HCT116 (cell line): Measurements from ENCODE around the gene ARHGEF16. TPM values are rescaled to one million over a fixed set of nuclear protein-coding genes. Genes with fewer than 3 reads are reported as not detected.

ENCODE experiments used
- ATAC-seq: fragments of 200-7000 bp; cut with Tn5 transposase; 2 replicates; pipeline ENCODE4 v1.9.1; 2020; ENCODE audit warnings: mild to moderate bottlenecking, moderate library complexity
- BruUV-seq: library from RNA; stranded (reverse); fragments of 400-500 nt; replicated peaks from 2 replicates; lab custom pipeline; 2021; lab: Mats Ljungman, UMichigan
- CTCF ChIA-PET: fragments of 300-600 bp; sonication (Branson Sonifier 250); formaldehyde crosslinking; loops from one replicate; lab custom pipeline; 2021; ENCODE audit warnings: antibody characterized with exemption; lab: Charles Lee
- POLR2A ChIA-PET: fragments of 300-600, 350-600 bp; sonication (Branson Sonifier 250); formaldehyde crosslinking; loops from one replicate; lab custom pipeline; 2021; ENCODE audit warnings: antibody characterized with exemption; lab: Charles Lee
- RAD21 ChIA-PET, 2 experiments: fragments of 300-600 bp; sonication (Branson Sonifier 250); formaldehyde crosslinking; loops; one replicate each; lab custom pipeline; 2023; ENCODE audit warnings: low total read pairs in 2 of 2; ENCODE audit not compliant: uncharacterized antibody in 2 of 2, unreplicated experiment in 2 of 2, low non-redundant PET in 1 of 2; lab: Charles Lee
- DNase-seq: peaks from one replicate; pipeline ENCODE4 v3.0.0-alpha.2; 2010; ENCODE audit warnings: low read depth, low spot score
- H2AFZ ChIP-seq: fragments of 200-600 bp; shearing (Covaris generic), sonication (generic); 2 replicates; pipeline ENCODE4 v1.6.1; 2017; ENCODE audit warnings: low read depth, mixed run types, mixed read lengths, antibody characterized with exemption, low read length; ENCODE audit not compliant: poor library complexity, severe bottlenecking
- H3K27ac ChIP-seq: 2 replicates; pipeline ENCODE4 v1.5.1; 2012; ENCODE audit warnings: low read depth, low read length
- H3K27me3 ChIP-seq: fragments of 200-600 bp; sonication (generic); 2 replicates; pipeline ENCODE4 v1.6.1; 2016; ENCODE audit warnings: mixed run types, low read length, mixed read lengths; ENCODE audit not compliant: insufficient read depth
- H3K36me3 ChIP-seq, 2 experiments: fragments of 200-500 bp in 1 of 2; fragments of 200-600 bp in 1 of 2; sonication (Bioruptor generic) in 1 of 2; sonication (generic) in 1 of 2; 2 replicates each; pipeline versions ENCODE4 v1.5.1 to v1.6.1; 2014 to 2016; ENCODE audit warnings: low read length in 2 of 2, inconsistent platforms in 1 of 2, mixed read lengths in 1 of 2, mixed run types in 1 of 2; ENCODE audit not compliant: insufficient read depth in 2 of 2, control insufficient read depth in 1 of 2
- H3K4me1 ChIP-seq, 2 experiments: fragments of 200-600 bp in 1 of 2; sonication (generic) in 1 of 2; 2 replicates each; pipeline versions ENCODE4 v1.5.1 to v1.6.1; 2012 to 2017; ENCODE audit warnings: low read length in 2 of 2, inconsistent platforms in 1 of 2, mild to moderate bottlenecking in 1 of 2, mixed read lengths in 1 of 2, mixed run types in 1 of 2, moderate library complexity in 1 of 2; ENCODE audit not compliant: insufficient read depth in 2 of 2, control insufficient read depth in 1 of 2
- H3K4me2 ChIP-seq: fragments of 200-600 bp; sonication (generic); 2 replicates; pipeline ENCODE4 v1.6.1; 2017; ENCODE audit warnings: mixed run types, low read length, mixed read lengths
- H3K4me3 ChIP-seq, 2 experiments: fragments of 200-600 bp in 1 of 2; sonication (generic) in 1 of 2; replicated peaks in 1 of 2; 2 replicates each; pipeline ENCODE4 v1.5.1; 2011 to 2016; ENCODE audit warnings: low read length in 2 of 2, control low read depth in 1 of 2, low read depth in 1 of 2, mild to moderate bottlenecking in 1 of 2, mixed read lengths in 1 of 2, mixed run types in 1 of 2
- H3K79me2 ChIP-seq: fragments of 200-600 bp; sonication (generic); 2 replicates; pipeline ENCODE4 v1.6.1; 2017; ENCODE audit warnings: mild to moderate bottlenecking, mixed run types, low read length, moderate library complexity, mixed read lengths; ENCODE audit not compliant: insufficient read depth
- H3K9ac ChIP-seq: fragments of 200-600 bp; sonication (generic); 2 replicates; pipeline ENCODE4 v1.6.1; 2016; ENCODE audit warnings: low read length, mixed read lengths
- H3K9me2 ChIP-seq: fragments of 200-600 bp; sonication (generic), shearing (Covaris generic); 2 replicates; pipeline ENCODE4 v1.6.1; 2017; ENCODE audit warnings: mixed run types, mild to moderate bottlenecking, moderate library complexity; ENCODE audit not compliant: insufficient read depth
- H3K9me3 ChIP-seq, 2 experiments: fragments of 200-500 bp in 1 of 2; fragments of 200-600 bp in 1 of 2; sonication (Bioruptor generic) in 1 of 2; sonication (generic) in 1 of 2; 2 replicates each; pipeline ENCODE4 v1.6.1; 2014 to 2017; ENCODE audit warnings: low read length in 2 of 2, mixed read lengths in 2 of 2, inconsistent platforms in 1 of 2, low read depth in 1 of 2, mild to moderate bottlenecking in 1 of 2, mixed run types in 1 of 2, moderate library complexity in 1 of 2; ENCODE audit not compliant: control insufficient read depth in 1 of 2, insufficient read depth in 1 of 2
- H4K20me1 ChIP-seq: fragments of 200-600 bp; sonication (generic), shearing (Covaris generic); 2 replicates; pipeline ENCODE4 v1.6.1; 2017; ENCODE audit warnings: mixed run types, mild to moderate bottlenecking, moderate library complexity; ENCODE audit not compliant: insufficient read depth
- CBX3 ChIP-seq: IDR thresholded peaks from 2 replicates; pipeline ENCODE4 v1.6.1; 2012; ENCODE audit warnings: low read depth
- CEBPB ChIP-seq: IDR thresholded peaks from 2 replicates; pipeline ENCODE4 v1.6.1; 2012; ENCODE audit warnings: low read depth
- EGR1 ChIP-seq: IDR thresholded peaks from 2 replicates; pipeline ENCODE4 v1.6.1; 2012; ENCODE audit warnings: low read depth
- ELF1 ChIP-seq: IDR thresholded peaks from 2 replicates; pipeline ENCODE4 v1.6.1; 2012; ENCODE audit warnings: low read depth, borderline replicate concordance
- EZH2 ChIP-seq: fragments of 200-600 bp; sonication (generic); IDR thresholded peaks from 2 replicates; pipeline ENCODE4 v1.6.1; 2017; ENCODE audit warnings: antibody characterized with exemption, mixed run types
- EZH2phosphoT487 ChIP-seq: fragments of 200-600 bp; IDR thresholded peaks from 2 replicates; pipeline ENCODE4 v1.6.1; 2018; ENCODE audit warnings: antibody characterized with exemption, borderline replicate concordance
- FOSL1 ChIP-seq: IDR thresholded peaks from 2 replicates; pipeline ENCODE4 v1.6.1; 2012; ENCODE audit warnings: low read depth
- POLR2A ChIP-seq: IDR thresholded peaks from 2 replicates; pipeline ENCODE4 v1.7.0; 2011; ENCODE audit warnings: borderline replicate concordance; ENCODE audit not compliant: insufficient read depth, insufficient read length; ENCODE audit errors: extremely low read depth
- POLR2AphosphoS5 ChIP-seq: IDR thresholded peaks from 2 replicates; pipeline ENCODE4 v1.6.1; 2011; ENCODE audit warnings: mild to moderate bottlenecking, low read depth, low read length, moderate library complexity
- RAD21 ChIP-seq: IDR thresholded peaks from 2 replicates; pipeline ENCODE4 v1.6.1; 2012; ENCODE audit warnings: low read depth, mild to moderate bottlenecking
- SIN3A ChIP-seq: IDR thresholded peaks from 2 replicates; pipeline ENCODE4 v1.6.1; 2012; ENCODE audit warnings: low read depth
- SP1 ChIP-seq: IDR thresholded peaks from 2 replicates; pipeline ENCODE4 v1.6.1; 2012; ENCODE audit warnings: low read depth
- SRF ChIP-seq: IDR thresholded peaks from 2 replicates; pipeline ENCODE4 v1.6.1; 2012; ENCODE audit warnings: low read depth
- TCF7L2 ChIP-seq: IDR thresholded peaks from 2 replicates; pipeline ENCODE4 v1.7.0; 2011; ENCODE audit warnings: borderline replicate concordance, inconsistent platforms; ENCODE audit not compliant: insufficient read depth, insufficient read length; ENCODE audit errors: extremely low read depth
- ZFX ChIP-seq: fragments of 450-650 bp; IDR thresholded peaks from 2 replicates; pipeline ENCODE4 v1.6.1; 2017
- ZNF274 ChIP-seq: fragments of 200-500 bp; sonication (Bioruptor generic); IDR thresholded peaks from 2 replicates; pipeline ENCODE4 v1.6.1; 2014; ENCODE audit warnings: mild to moderate bottlenecking, low read depth, low read length, inconsistent platforms
- intact Hi-C: fragments of 100-400 bp; cut with micrococcal nuclease; formaldehyde crosslinking; loops from 2 replicates; pipeline ENCODE4 v1.10.0; 2022
- total RNA-seq: library from RNA; stranded (reverse); gene quantifications from one replicate; pipeline ENCODE4 v1.2.1, GENCODE V29; 2021; ENCODE audit not compliant: unreplicated experiment
- TF ChIP-seq, protein P1 (sequence below): IDR thresholded peaks from 2 replicates; pipeline ENCODE4 v1.6.1; 2012
- TF ChIP-seq, protein P2 (sequence below): IDR thresholded peaks from 2 replicates; pipeline ENCODE4 v1.6.1; 2012; ENCODE audit warnings: low read depth

The ARHGEF16 gene
- total RNA-seq, 1 experiment from 2014 or later = 37.4 TPM

DNA sequence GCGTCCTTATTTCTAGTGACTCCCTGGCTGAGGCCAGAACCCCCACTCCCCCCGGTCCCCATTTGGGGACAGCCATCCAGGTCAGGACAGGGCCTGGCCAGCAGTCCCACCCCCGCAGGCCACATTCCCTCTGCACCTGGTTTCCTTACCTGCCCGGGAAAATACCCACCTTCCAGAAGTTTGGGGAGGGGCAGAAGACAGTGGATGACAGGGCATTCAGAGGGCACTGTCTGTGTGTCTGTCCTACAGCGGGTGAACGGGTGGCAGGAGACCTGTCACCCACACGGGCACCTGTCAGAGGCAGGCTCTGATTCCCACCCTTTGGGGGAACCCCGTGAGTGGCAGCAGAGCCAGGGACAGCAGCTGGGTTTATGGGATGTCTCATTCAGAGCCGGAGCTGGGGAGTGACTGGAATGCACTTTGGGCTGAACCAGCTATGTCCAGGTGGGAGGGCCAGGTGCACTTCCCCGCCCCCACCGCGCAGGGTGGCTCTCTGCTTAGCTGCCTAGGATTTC lies 2.0 kb downstream of the ARHGEF16 start:
- no peak overlapping the region for H3K4me2 ChIP-seq
- POLR2A ChIA-PET = no interaction called here

More for the DNA sequence above, 2.0 kb downstream of the ARHGEF16 start:
- no peaks in the 10 kb centered on the region for H3K9me3 ChIP-seq
- no peak overlapping the region for H3K9ac ChIP-seq
- DNase-seq (no peak), ATAC-seq (no peak)
- BruUV-seq = no TSS peak
- no peak overlapping the region; the same call in 1 of the 2 replicates for H3K27ac ChIP-seq
- peaks cover 15% of the 10 kb centered on the region for H3K79me2 ChIP-seq
- no peaks in the 10 kb centered on the region for H4K20me1 ChIP-seq
- peaks cover 28 to 49% of the 10 kb centered on the region in 2 experiments for H3K4me1 ChIP-seq
- no peaks in the 10 kb centered on the region for H3K27me3 ChIP-seq
- intact Hi-C loops = no loop called here
- TF ChIP-seq ZNF274 (no peak), CBX3 (no peak), RAD21 (no peak), EGR1 (no peak), ELF1 (no peak), EZH2 (no peak), FOSL1 (no peak), CEBPB (no peak), SRF (no peak), EZH2phosphoT487 (no peak), SP1 (no peak), SIN3A (no peak), TCF7L2 (no peak), POLR2AphosphoS5 (no peak), ZFX (no peak), POLR2A (no peak)
- TF ChIP-seq, protein P1, sequence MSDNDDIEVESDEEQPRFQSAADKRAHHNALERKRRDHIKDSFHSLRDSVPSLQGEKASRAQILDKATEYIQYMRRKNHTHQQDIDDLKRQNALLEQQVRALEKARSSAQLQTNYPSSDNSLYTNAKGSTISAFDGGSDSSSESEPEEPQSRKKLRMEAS = no peak
- TF ChIP-seq, protein P2, sequence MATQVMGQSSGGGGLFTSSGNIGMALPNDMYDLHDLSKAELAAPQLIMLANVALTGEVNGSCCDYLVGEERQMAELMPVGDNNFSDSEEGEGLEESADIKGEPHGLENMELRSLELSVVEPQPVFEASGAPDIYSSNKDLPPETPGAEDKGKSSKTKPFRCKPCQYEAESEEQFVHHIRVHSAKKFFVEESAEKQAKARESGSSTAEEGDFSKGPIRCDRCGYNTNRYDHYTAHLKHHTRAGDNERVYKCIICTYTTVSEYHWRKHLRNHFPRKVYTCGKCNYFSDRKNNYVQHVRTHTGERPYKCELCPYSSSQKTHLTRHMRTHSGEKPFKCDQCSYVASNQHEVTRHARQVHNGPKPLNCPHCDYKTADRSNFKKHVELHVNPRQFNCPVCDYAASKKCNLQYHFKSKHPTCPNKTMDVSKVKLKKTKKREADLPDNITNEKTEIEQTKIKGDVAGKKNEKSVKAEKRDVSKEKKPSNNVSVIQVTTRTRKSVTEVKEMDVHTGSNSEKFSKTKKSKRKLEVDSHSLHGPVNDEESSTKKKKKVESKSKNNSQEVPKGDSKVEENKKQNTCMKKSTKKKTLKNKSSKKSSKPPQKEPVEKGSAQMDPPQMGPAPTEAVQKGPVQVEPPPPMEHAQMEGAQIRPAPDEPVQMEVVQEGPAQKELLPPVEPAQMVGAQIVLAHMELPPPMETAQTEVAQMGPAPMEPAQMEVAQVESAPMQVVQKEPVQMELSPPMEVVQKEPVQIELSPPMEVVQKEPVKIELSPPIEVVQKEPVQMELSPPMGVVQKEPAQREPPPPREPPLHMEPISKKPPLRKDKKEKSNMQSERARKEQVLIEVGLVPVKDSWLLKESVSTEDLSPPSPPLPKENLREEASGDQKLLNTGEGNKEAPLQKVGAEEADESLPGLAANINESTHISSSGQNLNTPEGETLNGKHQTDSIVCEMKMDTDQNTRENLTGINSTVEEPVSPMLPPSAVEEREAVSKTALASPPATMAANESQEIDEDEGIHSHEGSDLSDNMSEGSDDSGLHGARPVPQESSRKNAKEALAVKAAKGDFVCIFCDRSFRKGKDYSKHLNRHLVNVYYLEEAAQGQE = no peak
- TF ChIP-seq, all 23 proteins: peak for 0
- Histone ChIP-seq H2AFZ (no peak overlapping the region), H3K9me2 (no peaks in the 10 kb centered on the region), H3K4me3 (no peak overlapping the region), H3K36me3 (no peaks in the 10 kb centered on the region)
- ChIA-PET CTCF (interaction anchor here (1.1 kb wide), 1 partner anchor 162 kb away, joined by 3 read pairs; no protein-coding TSS in a partner anchor), RAD21 (no interaction called here)
